H1 (cell line): ENCODE results near the gene YAP1. TPM values are rescaled to one million over a fixed set of nuclear protein-coding genes. Genes with fewer than 3 reads are reported as not detected.

Experiments used
- CTCF ChIA-PET: fragments of 300-600 bp; sonication (Branson Sonifier 250); formaldehyde crosslinking; loops from one replicate; lab custom pipeline; 2021; ENCODE audit not compliant: partially characterized antibody; lab: Charles Lee
- POLR2A ChIA-PET: fragments of 300-600 bp; sonication (Branson Sonifier 250); formaldehyde crosslinking; loops from one replicate; lab custom pipeline; 2021; ENCODE audit warnings: inconsistent platforms; ENCODE audit not compliant: partially characterized antibody; lab: Charles Lee
- DNase-seq, 2 experiments: peaks; one replicate each; pipeline versions ENCODE4 v3.0.0 to v3.0.0-alpha.2; 2010 to 2022; ENCODE audit warnings: low spot score in 2 of 2, low read depth in 1 of 2, mixed read lengths in 1 of 2
- FAIRE-seq: peaks from 2 replicates; lab custom pipeline; 2011; peaks lifted over from hg19 to GRCh38; lab: Jason Lieb, UNC
- H2AFZ ChIP-seq: 2 replicates; pipeline ENCODE4 v1.8.1; 2012; ENCODE audit warnings: low read length, inconsistent platforms
- H2AK5ac ChIP-seq: 2 replicates; pipeline ENCODE4 v1.6.1; 2013; ENCODE audit warnings: low read depth, low read length
- H2BK120ac ChIP-seq: replicated peaks from 2 replicates; pipeline ENCODE3; 2013; ENCODE audit warnings: low read depth, low read length, inconsistent platforms
- H2BK12ac ChIP-seq: 2 replicates; pipeline ENCODE4 v1.6.1; 2013; ENCODE audit warnings: low read depth, low read length
- H2BK15ac ChIP-seq: 2 replicates; pipeline ENCODE4 v1.6.1; 2013; ENCODE audit warnings: low read length
- H2BK20ac ChIP-seq: 2 replicates; pipeline ENCODE4 v1.6.1; 2013; ENCODE audit warnings: low read length
- H2BK5ac ChIP-seq: 2 replicates; pipeline ENCODE4 v1.6.1; 2013; ENCODE audit warnings: low read depth, low read length
- H3K14ac ChIP-seq: 2 replicates; pipeline ENCODE4 v1.6.1; 2013; ENCODE audit warnings: inconsistent platforms; ENCODE audit not compliant: insufficient read length
- H3K18ac ChIP-seq: 2 replicates; pipeline ENCODE4 v1.6.1; 2013; ENCODE audit warnings: low read length; ENCODE audit errors: extremely low read depth
- H3K23ac ChIP-seq: 2 replicates; pipeline ENCODE4 v1.6.1; 2013; ENCODE audit warnings: inconsistent platforms; ENCODE audit not compliant: insufficient read length
- H3K23me2 ChIP-seq: 2 replicates; pipeline ENCODE4 v1.6.1; 2013; ENCODE audit warnings: low read depth, low read length
- H3K27ac ChIP-seq: 2 replicates; pipeline ENCODE4 v1.6.1; 2011; ENCODE audit warnings: low read depth, low read length, inconsistent platforms
- H3K27me3 ChIP-seq, 4 experiments: replicated peaks in 1 of 4; 1 replicate in 1 of 4; 2 replicates in 3 of 4; pipeline versions ENCODE4 v1.6.1 to v1.8.1; 2011 to 2013; ENCODE audit warnings: low read length in 3 of 4, mild to moderate bottlenecking in 3 of 4, inconsistent platforms in 2 of 4, mixed read lengths in 2 of 4, moderate library complexity in 1 of 4; ENCODE audit not compliant: control insufficient read depth in 3 of 4, insufficient read depth in 3 of 4; ENCODE audit errors: extremely low read depth in 1 of 4
- H3K36me3 ChIP-seq, 4 experiments: 2 replicates each; pipeline versions ENCODE4 v1.6.1 to v1.8.1; 2011 to 2013; ENCODE audit warnings: mild to moderate bottlenecking in 4 of 4, low read length in 3 of 4, moderate library complexity in 2 of 4, control low read depth in 1 of 4, inconsistent platforms in 1 of 4; ENCODE audit not compliant: insufficient read depth in 4 of 4, control insufficient read depth in 2 of 4
- H3K4ac ChIP-seq: replicated peaks from 2 replicates; pipeline ENCODE3; 2013; ENCODE audit warnings: low read length, low read depth, mixed read lengths, inconsistent platforms; ENCODE audit not compliant: insufficient read length
- H3K4me1 ChIP-seq, 4 experiments: replicated peaks in 1 of 4; 1 replicate in 1 of 4; 2 replicates in 3 of 4; pipeline versions ENCODE4 v1.6.1 to v1.8.1; 2011 to 2013; ENCODE audit warnings: low read length in 3 of 4, inconsistent platforms in 2 of 4, mixed read lengths in 1 of 4; ENCODE audit not compliant: insufficient read depth in 4 of 4, control insufficient read depth in 3 of 4
- H3K4me2 ChIP-seq, 2 experiments: 2 replicates each; pipeline versions ENCODE4 v1.6.1 to v1.8.1; 2011 to 2013; ENCODE audit warnings: low read depth in 2 of 2, low read length in 2 of 2, control low read depth in 1 of 2, inconsistent platforms in 1 of 2, mild to moderate bottlenecking in 1 of 2; ENCODE audit not compliant: insufficient read depth in 1 of 2
- H3K4me3 ChIP-seq, 4 experiments: fragments of 200-600, 300-600 bp in 1 of 4; sonication (generic), shearing (Covaris generic), sonication (Bioruptor Twin) in 1 of 4; 2 replicates each; pipeline versions ENCODE4 v1.5.1 to v1.8.1; 2011 to 2016; ENCODE audit warnings: low read length in 4 of 4, low read depth in 3 of 4, control low read depth in 2 of 4, inconsistent platforms in 2 of 4, mild to moderate bottlenecking in 2 of 4, mixed read lengths in 1 of 4, moderate library complexity in 1 of 4; ENCODE audit not compliant: insufficient read depth in 2 of 4; ENCODE audit errors: extremely low read depth in 1 of 4
- H3K56ac ChIP-seq: replicated peaks from 2 replicates; pipeline ENCODE3; 2013; ENCODE audit warnings: low read depth, mild to moderate bottlenecking, mixed read lengths, low read length, inconsistent platforms; ENCODE audit not compliant: insufficient read length
- H3K79me1 ChIP-seq: 2 replicates; pipeline ENCODE4 v1.6.1; 2013; ENCODE audit warnings: low read depth, low read length, control low read depth
- H3K79me2 ChIP-seq, 2 experiments: 2 replicates each; pipeline versions ENCODE4 v1.6.1 to v1.8.1; 2012 to 2013; ENCODE audit warnings: low read length in 2 of 2, mild to moderate bottlenecking in 2 of 2, inconsistent platforms in 1 of 2; ENCODE audit not compliant: insufficient read depth in 2 of 2, control insufficient read depth in 1 of 2
- H3K9ac ChIP-seq, 4 experiments: replicated peaks in 1 of 4; 1 replicate in 1 of 4; 2 replicates in 3 of 4; pipeline versions ENCODE4 v1.6.1 to v1.8.1; 2011 to 2013; ENCODE audit warnings: low read depth in 3 of 4, low read length in 3 of 4, control low read depth in 2 of 4, mild to moderate bottlenecking in 2 of 4, moderate library complexity in 2 of 4, inconsistent platforms in 1 of 4; ENCODE audit errors: extremely low read depth in 1 of 4
- H3K9me3 ChIP-seq, 2 experiments: 2 replicates each; pipeline versions ENCODE4 v1.6.1 to v1.8.1; 2012 to 2013; ENCODE audit warnings: mild to moderate bottlenecking in 2 of 2, moderate library complexity in 2 of 2, control low read depth in 1 of 2, inconsistent platforms in 1 of 2, low read depth in 1 of 2, low read length in 1 of 2, mixed read lengths in 1 of 2; ENCODE audit not compliant: insufficient read depth in 2 of 2
- H4K20me1 ChIP-seq, 2 experiments: replicated peaks in 1 of 2; 2 replicates each; pipeline versions ENCODE3 to v1.8.1; 2011 to 2013; ENCODE audit warnings: inconsistent platforms in 2 of 2, low read length in 2 of 2, mild to moderate bottlenecking in 1 of 2; ENCODE audit not compliant: insufficient read depth in 2 of 2, control insufficient read depth in 1 of 2
- H4K5ac ChIP-seq: 2 replicates; pipeline ENCODE4 v1.6.1; 2013; ENCODE audit warnings: low read length, low read depth, mixed read lengths, inconsistent platforms; ENCODE audit not compliant: insufficient read length
- H4K8ac ChIP-seq: 2 replicates; pipeline ENCODE4 v1.8.0; 2013; ENCODE audit warnings: mild to moderate bottlenecking, moderate library complexity, low read length, inconsistent platforms; ENCODE audit not compliant: insufficient read depth; ENCODE audit errors: extremely low read depth
- H4K91ac ChIP-seq: replicated peaks from 2 replicates; pipeline ENCODE3; 2013; ENCODE audit warnings: low read length, mixed read lengths, inconsistent platforms; ENCODE audit not compliant: insufficient read length
- ATF2 ChIP-seq: IDR thresholded peaks from 2 replicates; pipeline ENCODE4 v1.6.1; 2012; ENCODE audit warnings: low read length, inconsistent platforms
- CHD2 ChIP-seq: IDR thresholded peaks from 2 replicates; pipeline ENCODE4 v1.6.1; 2012; ENCODE audit warnings: low read length, improper control_type of control experiment
- EP300 ChIP-seq, 2 experiments: IDR thresholded peaks; 1 replicate in 1 of 2; 2 replicates in 1 of 2; pipeline ENCODE4 v1.6.1; 2011 to 2012; ENCODE audit warnings: low read depth in 2 of 2, low read length in 2 of 2, mild to moderate bottlenecking in 2 of 2, borderline replicate concordance in 1 of 2, inconsistent platforms in 1 of 2, moderate library complexity in 1 of 2
- GTF2F1 ChIP-seq: IDR thresholded peaks from 2 replicates; pipeline ENCODE4 v1.6.1; 2012; ENCODE audit warnings: low read depth, low read length, improper control_type of control experiment, borderline replicate concordance
- RAD21 ChIP-seq, 2 experiments: IDR thresholded peaks in 1 of 2; conservative IDR thresholded peaks in 1 of 2; 2 replicates each; pipeline ENCODE4 v1.6.1; 2011; ENCODE audit warnings: low read depth in 2 of 2, low read length in 2 of 2, improper control_type of control experiment in 1 of 2, inconsistent platforms in 1 of 2, mild to moderate bottlenecking in 1 of 2, moderate library complexity in 1 of 2
- RXRA ChIP-seq: IDR thresholded peaks from 2 replicates; pipeline ENCODE4 v1.6.1; 2011; ENCODE audit warnings: low read depth, mild to moderate bottlenecking, low read length, moderate library complexity; ENCODE audit not compliant: insufficient read depth
- SIN3A ChIP-seq, 2 experiments: IDR thresholded peaks in 1 of 2; conservative IDR thresholded peaks in 1 of 2; 2 replicates each; pipeline ENCODE4 v1.6.1; 2011 to 2012; ENCODE audit warnings: low read length in 2 of 2, improper control_type of control experiment in 1 of 2, low read depth in 1 of 2, mild to moderate bottlenecking in 1 of 2
- TCF12 ChIP-seq: IDR thresholded peaks from 2 replicates; pipeline ENCODE4 v1.6.1; 2011; ENCODE audit warnings: low read depth, mild to moderate bottlenecking, low read length
- WGBS, 2 experiments: shearing (Covaris generic) in 1 of 2; methylation state at CpG; one replicate each; pipeline versions ENCODE4 v1.1.6 to v1.1.7; 2013 to 2015; ENCODE audit warnings: low lambda C conversion rate in 2 of 2, mixed read lengths in 2 of 2, inconsistent platforms in 1 of 2, low coverage in 1 of 2, missing lambda C conversion rate in 1 of 2; ENCODE audit not compliant: insufficient replicate concordance in 2 of 2, insufficient coverage in 1 of 2, insufficient read length in 1 of 2; ENCODE audit errors: extremely low coverage in 1 of 2, missing lambda C conversion rate in 1 of 2; 5-methylcytosine and 5-hydroxymethylcytosine counted together
- polyA plus RNA-seq, 7 experiments: library from polyadenylated mRNA; depleted of rRNA in 3 of 7; stranded (reverse) in 5 of 7; unstranded in 2 of 7; fragments of >200 nt in 5 of 7; fragments of 200-250 nt in 2 of 7; gene quantifications; 1 replicate in 5 of 7; 2 replicates in 1 of 7; 4 replicates in 1 of 7; pipeline versions ENCODE4 v1.2.1 to v1.2.3, GENCODE V29; 2011 to 2013; ENCODE audit warnings: missing spikeins in 2 of 7, mixed read lengths in 2 of 7
- total RNA-seq: library from RNA; stranded (reverse); fragmentation: NEBNext Ultra II Directional; extraction: Animal tissue kit (Norgen Biotek cat#: 25700); gene quantifications from 2 replicates; pipeline ENCODE4 v1.2.1, GENCODE V29; 2021

The YAP1 gene
- total and polyA plus RNA-seq, 2 of the 8 experiments (the other 6 are each of a cell fraction or from before 2014, with no cell fraction given), result 62.0 to 108 TPM

- no peak overlapping the region for H3K18ac ChIP-seq
- no peak overlapping the region for H2BK12ac ChIP-seq
- H2BK5ac ChIP-seq, result no peak overlapping the region
- no peak overlapping the region for H3K9ac ChIP-seq
- no peak overlapping the region for H3K14ac ChIP-seq
- no peak overlapping the region for H3K4me2 ChIP-seq
- WGBS, 2 experiments, result 84% methylated on average over 4 of the region's 4 CpGs; no CpG with 5 or more reads in 1 of the 2 experiments
- H3K23me2 ChIP-seq, result no peaks in the 10 kb centered on the region
- FAIRE-seq (no peak), DNase-seq (no peak)
- peaks cover 0 to 6% (median 2%) of the 10 kb centered on the region in 4 experiments; a peak in 2 of 7 replicates for H3K4me1 ChIP-seq
- no peaks in the 10 kb centered on the region for H4K20me1 ChIP-seq
- no peak overlapping the region for H3K4me3 ChIP-seq
- H2BK20ac ChIP-seq, result no peak overlapping the region
- H3K9me3 ChIP-seq, result no peaks in the 10 kb centered on the region
- H3K79me2 ChIP-seq, result no peaks in the 10 kb centered on the region
- no peak overlapping the region for H2AFZ ChIP-seq
- H3K23ac ChIP-seq, result no peak overlapping the region
- ChIA-PET POLR2A (interaction anchor here (1.3 kb wide), 1 partner anchor 12 kb away, joined by 3 read pairs; no protein-coding TSS in a partner anchor), CTCF (interaction anchor here (1.5 to 5.4 kb wide), 3 partner anchors 9 to 22 kb away, joined by 3 to 37 read pairs (median 5); no protein-coding TSS in a partner anchor)
- H4K5ac ChIP-seq, result no peak overlapping the region
- no peaks in the 10 kb centered on the region for H3K36me3 ChIP-seq
- no peak overlapping the region for H3K27ac ChIP-seq
- no peak overlapping the region for H3K56ac ChIP-seq
- no peak overlapping the region for H4K91ac ChIP-seq
- H3K27me3 ChIP-seq, result no peaks in the 10 kb centered on the region
- no peak overlapping the region for H4K8ac ChIP-seq
- no peak overlapping the region for H2BK15ac ChIP-seq
- H3K79me1 ChIP-seq, result no peaks in the 10 kb centered on the region
- no peak overlapping the region for H2BK120ac ChIP-seq
- no peak overlapping the region for H2AK5ac ChIP-seq
- no peak overlapping the region for H3K4ac ChIP-seq
- TF ChIP-seq EP300 (IDR thresholded peaks at IDR 0.05; ENCODE audit: borderline replicate concordance in 1 of 2, low read depth in 2 of 2, low read length in 2 of 2) (no peak), RAD21 (IDR thresholded peaks at IDR 0.05 in 1 of 2, conservative IDR thresholded peaks at IDR 0.05 in 1 of 2; ENCODE audit: low read depth in 2 of 2, low read length in 2 of 2) (no peak), RXRA (no peak), GTF2F1 (no peak), SIN3A (conservative IDR thresholded peaks at IDR 0.05 in 1 of 2, IDR thresholded peaks at IDR 0.05 in 1 of 2; ENCODE audit: low read depth in 1 of 2, low read length in 2 of 2) (no peak), TCF12 (no peak), CHD2 (no peak), ATF2 (no peak)
Observed at GRCh38 chr11:102276362-102276761, 166.1 kb downstream of the YAP1 start.
